Colon (tissue), 2 donors: ENCODE results near the gene TINAG.

Source experiments
- FAIRE-seq: peaks from 2 replicates; lab custom pipeline; 2012; peaks lifted over from hg19 to GRCh38; lab: Jason Lieb, UNC
- donor health status: control.
- donor health status: control.

TINAG gene

DNA sequence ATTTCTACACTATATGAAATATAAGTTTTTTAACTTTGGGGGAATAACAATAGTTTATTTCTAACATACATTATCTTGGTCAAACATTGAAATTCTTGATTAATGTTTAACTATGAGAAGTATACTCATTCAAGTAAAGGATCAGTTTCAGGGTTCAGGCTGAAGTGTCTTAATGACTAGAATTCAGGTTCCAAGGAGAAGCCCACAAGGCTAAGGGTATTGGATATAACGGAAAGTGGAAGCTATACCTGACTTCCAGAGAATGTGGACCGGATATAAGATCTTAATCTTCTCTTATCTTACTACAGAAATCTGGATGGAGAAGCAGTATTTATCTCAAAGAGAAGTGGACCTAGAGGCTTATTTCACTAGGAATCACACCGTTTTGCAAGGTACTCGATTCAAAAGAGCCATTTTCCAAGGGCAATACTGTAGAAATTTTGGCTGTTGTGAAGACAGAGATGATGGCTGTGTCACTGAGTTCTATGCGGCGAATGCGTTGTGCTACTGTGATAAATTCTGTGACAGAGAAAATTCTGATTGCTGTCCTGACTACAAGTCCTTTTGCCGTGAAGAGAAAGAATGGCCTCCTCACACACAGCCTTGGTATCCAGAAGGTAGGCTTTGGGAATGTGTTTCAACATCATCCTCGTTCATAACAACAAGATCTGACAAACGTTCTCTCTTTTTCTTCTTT, at the start of gene TINAG:
TSS of gene TINAG (plus strand) at position 153 of the 697 bp plus-strand sequence. CDS start at position 263, 110 bp downstream.
- FAIRE-seq = no peak

DNA sequence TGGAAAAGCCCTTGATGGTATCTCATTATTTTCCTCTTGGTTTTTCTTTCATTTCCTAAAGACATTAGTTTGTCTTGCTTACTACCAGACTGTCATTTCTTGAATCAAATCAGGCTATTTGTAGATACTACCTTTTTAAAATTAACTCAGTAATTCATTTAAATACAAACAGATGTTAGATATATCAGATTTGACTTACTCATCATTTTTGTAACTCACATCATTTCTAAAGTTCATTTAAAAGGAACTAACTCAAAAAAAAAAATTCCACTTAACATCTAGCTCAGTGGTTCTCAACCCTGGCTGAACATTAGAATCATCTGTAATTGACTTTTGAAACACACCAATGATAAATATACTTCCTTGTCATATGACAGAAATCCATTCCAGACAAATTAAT, 48.2 kb upstream of the TINAG start:
- FAIRE-seq = peak; percentile 38

- no peak for FAIRE-seq
Measured at GRCh38 chr6:54262499-54262898, 45.7 kb upstream of the TINAG start.

GRCh38 chr6:54262971-54263370, 45.3 kb upstream of the TINAG start:
- FAIRE-seq = no peak

DNA sequence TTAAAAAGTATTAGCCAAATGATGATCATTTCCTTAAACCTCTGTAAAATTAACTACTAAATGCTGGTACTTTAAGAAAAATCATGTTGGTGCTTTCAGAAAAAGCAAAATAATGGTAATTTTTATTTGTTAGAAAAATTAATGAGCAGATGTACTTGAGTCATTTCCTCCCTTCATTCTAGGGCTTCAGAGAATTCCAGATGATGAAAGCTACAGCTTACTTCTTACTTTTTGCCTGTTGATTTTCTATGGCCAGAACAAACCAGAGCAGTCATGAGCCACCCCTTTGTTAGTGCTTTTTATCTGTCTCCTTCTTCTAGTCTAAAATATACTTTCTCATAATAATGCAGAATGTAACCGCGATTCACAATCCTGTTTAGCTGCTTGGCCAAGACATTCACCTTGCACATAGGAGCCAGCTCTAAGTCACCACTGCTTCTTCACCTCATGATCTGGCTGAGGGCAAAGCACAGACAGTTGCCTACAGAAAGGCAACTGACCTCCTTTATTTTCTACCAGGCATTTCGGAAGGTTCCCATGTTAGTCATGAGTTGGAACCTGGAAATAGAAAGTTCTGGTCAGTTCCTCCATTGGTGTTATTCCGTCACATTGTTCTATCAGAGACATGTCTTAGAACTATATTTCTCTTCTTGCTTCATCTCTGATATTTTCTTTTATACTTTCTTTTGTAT, 43.5 kb upstream of the TINAG start:
- no peak for FAIRE-seq

- FAIRE-seq = no peak
Measured at GRCh38 chr6:54266400-54266923, 41.8 kb upstream of the TINAG start.

- no peak for FAIRE-seq
Measured at GRCh38 chr6:54267798-54268197, 40.4 kb upstream of the TINAG start.

- no peak for FAIRE-seq
Measured at GRCh38 chr6:54273214-54273820, 34.9 kb upstream of the TINAG start.

DNA sequence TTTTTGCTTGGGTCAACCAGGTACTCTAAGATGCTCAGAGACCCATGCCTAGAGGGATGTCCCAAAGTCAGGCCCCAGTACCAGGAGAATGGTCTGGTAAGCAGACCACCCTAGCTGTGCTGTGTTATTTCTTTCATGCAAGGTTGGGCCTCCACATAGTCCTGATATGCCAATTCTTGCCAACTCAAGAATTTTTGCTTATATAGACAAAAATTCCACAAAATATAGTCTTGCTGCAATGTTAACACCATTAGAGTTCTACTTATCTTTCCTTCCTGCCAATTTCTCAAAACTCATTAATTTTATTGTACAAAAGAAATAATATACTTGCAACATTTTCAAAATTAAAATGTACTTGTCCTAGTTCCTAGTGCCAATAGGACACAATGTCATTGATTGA, 33.9 kb upstream of the TINAG start:
- FAIRE-seq = no peak

- no peak for FAIRE-seq
Measured at GRCh38 chr6:54282186-54282585, 26.1 kb upstream of the TINAG start.

DNA sequence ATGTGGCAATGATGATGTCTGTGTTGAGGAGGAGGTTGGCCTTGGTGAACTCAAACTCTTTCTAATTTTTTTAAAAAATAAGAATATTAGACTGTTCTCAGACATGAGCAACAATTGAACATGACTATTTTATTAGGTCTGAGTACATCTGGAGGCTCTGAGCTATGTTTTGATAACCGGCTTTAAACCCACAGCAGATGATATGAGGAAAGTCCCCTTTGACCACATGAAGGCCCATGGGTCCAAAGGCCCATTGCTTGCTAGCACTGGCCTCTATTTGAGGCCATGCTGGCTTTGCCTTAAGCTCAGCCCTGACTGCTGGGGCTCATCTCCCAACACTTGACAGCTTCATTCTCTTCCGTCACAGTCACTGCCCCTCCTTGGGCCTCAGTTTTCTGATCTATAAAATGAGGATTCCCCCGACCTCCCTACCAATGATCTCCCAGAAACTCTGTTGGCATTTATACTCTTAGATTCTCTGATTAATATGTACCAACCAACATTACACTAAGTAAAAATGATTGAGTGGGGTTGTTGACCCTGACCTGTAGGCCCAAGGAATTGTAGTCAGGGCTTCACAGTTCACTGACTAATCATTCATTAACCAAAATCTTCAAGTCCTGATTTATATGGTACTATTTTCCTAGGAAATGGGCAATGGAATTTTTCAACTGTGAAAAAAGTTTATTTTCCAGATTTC, 23.9 kb upstream of the TINAG start:
- FAIRE-seq = no peak

GRCh38 chr6:54285595-54285994, 22.6 kb upstream of the TINAG start:
- no peak for FAIRE-seq

DNA sequence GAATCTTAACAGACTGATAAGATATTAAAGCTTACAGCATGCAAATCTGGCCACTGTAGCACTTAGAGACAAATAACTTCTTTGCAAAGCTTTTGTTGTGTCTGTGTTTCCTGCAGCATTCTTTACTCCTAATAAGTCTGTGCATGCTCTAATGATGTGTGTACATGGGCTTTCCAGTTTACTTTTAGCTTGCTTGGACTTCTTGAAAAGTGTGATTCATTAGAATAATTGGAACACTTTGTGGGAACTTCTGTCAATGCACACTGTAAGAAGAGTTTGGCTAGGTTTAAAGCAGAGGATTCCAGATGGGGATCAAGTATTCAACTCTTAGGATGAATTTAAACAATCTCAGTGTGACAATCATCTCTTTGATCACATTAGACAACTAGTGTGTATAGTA, 22.1 kb upstream of the TINAG start:
- FAIRE-seq = no peak

DNA sequence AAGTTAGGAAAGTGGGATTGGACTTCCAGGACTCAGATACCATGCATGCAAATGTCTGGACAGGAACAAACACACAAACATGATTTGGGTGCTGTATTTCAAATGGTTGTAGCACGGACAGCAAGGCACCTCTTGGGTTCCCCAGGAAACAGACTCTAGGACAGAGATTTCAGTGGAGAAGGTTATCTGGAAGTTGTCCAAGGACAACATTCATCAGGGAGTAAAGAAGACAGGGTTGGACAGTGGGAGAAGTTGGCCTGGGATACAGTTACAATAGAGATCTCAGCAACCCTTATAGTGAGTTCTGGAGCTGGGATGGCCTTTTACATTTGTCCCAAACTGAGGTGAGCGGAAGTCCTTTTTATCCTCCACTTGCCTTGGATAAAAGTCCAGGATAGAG, 19.8 kb upstream of the TINAG start:
- no peak for FAIRE-seq

GRCh38 chr6:54289426-54289825, 18.8 kb upstream of the TINAG start:
- no peak for FAIRE-seq

DNA sequence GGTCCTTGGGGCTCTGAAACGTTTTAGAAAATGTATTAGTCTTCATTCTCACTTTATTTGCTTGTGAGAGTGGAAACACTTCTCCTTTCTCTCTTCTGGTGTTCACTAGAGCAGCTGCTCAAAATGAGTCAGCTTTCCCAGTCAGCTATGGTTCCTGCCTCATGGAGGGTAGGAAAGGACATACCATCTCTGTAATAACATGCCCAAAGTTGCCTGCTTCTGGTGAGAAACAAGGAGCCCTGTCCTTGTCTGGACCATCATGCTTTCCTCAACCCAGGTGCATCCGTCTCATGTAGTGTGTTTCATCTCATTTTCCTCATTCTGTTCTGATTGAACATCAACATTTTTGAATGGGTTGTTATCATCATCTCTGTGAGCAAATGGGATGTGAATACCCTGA, 17.1 kb upstream of the TINAG start:
- no peak for FAIRE-seq

- FAIRE-seq = no peak
Measured at GRCh38 chr6:54291738-54292137, 16.5 kb upstream of the TINAG start.

DNA sequence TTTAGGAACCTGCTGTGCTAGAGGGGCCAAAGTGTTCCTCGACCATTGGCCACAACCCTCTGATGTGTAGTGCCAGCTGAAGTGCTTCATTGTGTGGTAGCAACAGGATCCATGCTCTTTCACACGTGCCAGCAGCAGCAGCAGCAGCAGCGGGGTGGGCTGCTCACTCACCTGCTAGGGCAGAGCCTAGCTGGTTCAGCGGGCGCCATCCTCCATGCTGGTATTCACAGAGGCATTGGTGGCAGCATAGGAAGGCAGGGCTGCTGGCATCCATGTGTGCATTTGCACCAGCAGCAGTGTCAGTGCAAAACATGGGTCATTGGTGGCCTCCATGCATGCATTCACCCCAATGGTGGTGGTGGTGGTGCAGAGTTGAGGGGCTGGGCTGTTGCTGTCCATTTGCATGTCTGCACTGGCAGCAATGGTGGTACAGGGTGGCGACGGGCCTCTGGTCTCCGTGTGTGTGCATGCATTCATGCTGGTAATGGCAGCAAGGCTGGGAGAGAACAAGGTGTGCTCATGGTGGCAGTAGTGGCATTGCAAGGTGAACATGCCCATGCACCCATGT, 13.2 kb upstream of the TINAG start:
- FAIRE-seq = no peak

DNA sequence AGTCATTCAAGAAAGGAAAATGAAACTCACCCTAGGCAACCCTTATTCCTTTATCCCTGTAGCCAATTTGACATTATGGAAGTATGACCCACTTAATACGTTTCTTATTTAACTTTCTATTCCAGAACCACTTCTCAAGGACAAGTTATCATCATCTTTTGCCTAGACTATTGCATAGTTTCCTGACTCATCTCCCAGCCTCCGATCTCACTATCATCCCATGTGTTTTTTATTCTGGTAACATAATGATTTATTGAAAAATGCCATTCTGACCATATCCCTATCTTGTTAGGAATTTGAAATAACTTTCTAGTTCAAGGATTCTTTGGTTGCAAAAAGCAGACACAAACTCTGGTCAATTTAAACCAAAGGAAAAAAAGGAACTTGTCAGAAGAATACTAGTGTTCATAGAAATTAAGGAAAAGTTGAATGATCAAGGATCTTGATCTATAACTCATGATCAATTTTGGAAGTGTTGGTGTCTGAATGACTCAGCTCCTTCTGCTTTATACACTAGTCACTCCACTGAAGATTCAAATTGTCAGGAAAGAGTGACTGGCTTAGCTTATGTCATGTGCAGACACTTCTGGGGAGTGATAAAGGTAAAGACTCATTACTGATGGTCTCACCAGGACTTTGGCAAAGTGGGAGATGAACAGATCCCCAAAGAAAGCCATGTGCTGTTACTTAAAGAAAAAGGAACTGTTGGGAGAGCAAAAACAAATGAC, 8.5 kb upstream of the TINAG start:
- no peak for FAIRE-seq

GRCh38 chr6:54301770-54302169, 6.5 kb upstream of the TINAG start:
- FAIRE-seq = no peak

- peak; percentile 74 for FAIRE-seq
Measured at GRCh38 chr6:54307439-54307910, 766 bp upstream of the TINAG start.

- FAIRE-seq = no peak
Measured at GRCh38 chr6:54308986-54309315, 710 bp downstream of the TINAG start.
